Measurements from ENCODE around the gene SYCP2.
"Not testable (repeated sequence)": the region's sequence is repeated elsewhere in the genome, so short reads cannot be mapped to it uniquely, and the experiment has no call there.

Gene SYCP2

GRCh38 chr20:59902470-59902869, 31.0 kb downstream of the SYCP2 start:
- peak; percentile 61 to 65 for DNase-seq

- DNase-seq: no peak
Measured at GRCh38 chr20:59895908-59896307, 37.5 kb downstream of the SYCP2 start.

GRCh38 chr20:59891581-59891980, 41.9 kb downstream of the SYCP2 start:
- DNase-seq: peak; percentile 47 to 61

GRCh38 chr20:59890035-59890434, 43.4 kb downstream of the SYCP2 start:
- DNase-seq: not testable (repeated sequence)

GRCh38 chr20:59888050-59888449, 45.4 kb downstream of the SYCP2 start:
- no peak for DNase-seq

- no peak for DNase-seq
Measured at GRCh38 chr20:59884494-59884893, 48.9 kb downstream of the SYCP2 start.

GRCh38 chr20:59880198-59880597, 53.2 kb downstream of the SYCP2 start:
- DNase-seq: no peak

GRCh38 chr20:59873409-59873808, 60.0 kb downstream of the SYCP2 start:
- DNase-seq: no peak

GRCh38 chr20:59871096-59871495, 62.3 kb downstream of the SYCP2 start:
- no peak for DNase-seq

- no peak for DNase-seq
Measured at GRCh38 chr20:59866338-59866737, 67.1 kb downstream of the SYCP2 start.

- DNase-seq: no peak
Measured at GRCh38 chr20:59864726-59865125, 68.7 kb downstream of the SYCP2 start.

GRCh38 chr20:59863058-59863457, 70.4 kb downstream of the SYCP2 start:
- no peak for DNase-seq

GRCh38 chr20:59861401-59861800, 72.0 kb downstream of the SYCP2 start:
- DNase-seq: no peak

- no peak for DNase-seq
Measured at GRCh38 chr20:59858425-59858824, 75.0 kb downstream of the SYCP2 start.

- no peak for DNase-seq
Measured at GRCh38 chr20:59857966-59858365, 75.5 kb downstream of the SYCP2 start.

GRCh38 chr20:59856941-59857340, 76.5 kb downstream of the SYCP2 start:
- DNase-seq: not testable (repeated sequence)

GRCh38 chr20:59856526-59856925, 76.9 kb downstream of the SYCP2 start:
- DNase-seq: not testable (repeated sequence)

- peak; percentile 30 to 71 for DNase-seq
Measured at GRCh38 chr20:59850018-59850641, 83.3 kb downstream of the SYCP2 start.

- DNase-seq: no peak
Measured at GRCh38 chr20:59848182-59848581, 85.3 kb downstream of the SYCP2 start.

- no peak for DNase-seq
Measured at GRCh38 chr20:59845472-59845871, 88.0 kb downstream of the SYCP2 start.

- no peak for DNase-seq
Measured at GRCh38 chr20:59839400-59839799, 94.0 kb downstream of the SYCP2 start.

GRCh38 chr20:59837623-59838394, 95.6 kb downstream of the SYCP2 start:
- DNase-seq: no peak

GRCh38 chr20:59836767-59837166, 96.7 kb downstream of the SYCP2 start:
- DNase-seq: peak in 1 of 2 experiments; percentile 50
